Forelimb muscle (tissue), 1 donor: ENCODE measurements around the gene SECTM1. TPM values are rescaled to one million over a fixed set of nuclear protein-coding genes. Genes with fewer than 3 reads are reported as not detected.
"Not testable (repeated sequence)": the region's sequence is repeated elsewhere in the genome, so short reads cannot be mapped to it uniquely, and the experiment has no call there.

Source experiments
- DNase-seq: peaks from one replicate; pipeline ENCODE4 v3.0.0-alpha.2; 2013; ENCODE audit warnings: low read depth
- polyA plus RNA-seq: library from polyadenylated mRNA; unstranded; fragments of 120-200 nt; gene quantifications from one replicate; pipeline ENCODE4 v1.2.1, GENCODE V29; 2013; ENCODE audit not compliant: insufficient read length

The SECTM1 gene
- polyA plus RNA-seq, 1 donor = 3.3 TPM

DNA sequence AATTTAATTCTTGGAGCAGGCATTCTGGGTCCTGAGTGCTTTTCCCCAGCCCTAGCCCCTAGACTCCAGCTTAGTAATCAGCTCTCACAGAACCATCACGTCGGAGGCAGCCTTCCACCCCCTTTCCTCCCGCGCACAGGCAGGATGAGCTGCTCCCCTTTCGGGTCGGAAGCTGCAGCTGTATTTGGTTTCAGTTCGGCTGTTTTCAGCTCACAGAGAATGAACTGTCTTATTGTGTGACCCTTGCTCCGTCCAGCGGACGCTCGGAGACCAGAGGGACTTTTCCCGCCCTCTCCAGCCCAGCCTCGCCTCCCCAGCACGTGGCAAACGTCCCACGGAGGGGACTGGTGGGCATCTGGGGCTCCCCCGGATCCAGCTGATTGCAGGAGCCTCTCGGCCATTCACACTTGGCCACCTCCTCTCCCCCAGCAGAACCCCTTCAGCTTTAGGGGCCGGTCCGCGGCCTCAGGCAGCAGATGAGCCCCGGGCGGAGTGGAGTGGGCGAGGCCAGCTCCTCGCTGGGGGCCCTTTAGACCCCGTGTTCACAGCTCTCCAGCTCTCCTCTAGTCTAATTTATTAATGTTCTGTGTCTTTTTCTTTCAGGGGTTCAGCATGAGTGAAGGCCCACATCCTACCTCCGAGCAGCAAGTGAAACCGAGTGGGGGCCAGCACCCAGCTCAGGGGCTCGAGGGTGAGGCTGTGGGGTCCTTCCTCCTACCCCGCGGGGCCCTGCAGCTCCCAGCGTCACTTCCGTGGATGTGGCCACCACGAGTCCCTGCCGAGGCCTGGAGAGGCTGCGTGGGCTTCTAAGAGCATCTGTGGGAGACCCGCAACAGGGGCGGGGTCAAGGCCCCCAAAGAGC, 37.1 kb upstream of the SECTM1 start:
- no peak for DNase-seq

DNA sequence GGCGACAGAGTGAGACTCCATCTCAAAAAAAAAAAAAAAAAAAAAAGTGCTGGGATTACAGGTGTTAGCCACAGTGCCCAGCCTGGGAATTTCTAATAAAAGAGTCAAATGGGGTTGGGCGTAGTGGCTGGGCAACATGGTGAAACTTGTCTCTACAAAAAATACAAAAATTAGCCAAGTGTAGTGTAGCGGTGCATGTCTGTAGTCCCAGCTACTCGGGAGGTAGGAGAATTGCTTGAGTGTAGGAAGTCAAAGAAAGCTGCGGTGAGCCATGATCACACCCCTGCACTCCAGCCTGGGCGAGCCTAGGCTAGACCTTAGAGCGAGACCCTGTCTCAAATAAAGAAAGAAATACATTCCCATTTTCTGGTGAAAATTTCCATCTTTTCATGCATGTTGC, 35.6 kb upstream of the SECTM1 start:
- no peak for DNase-seq

DNA sequence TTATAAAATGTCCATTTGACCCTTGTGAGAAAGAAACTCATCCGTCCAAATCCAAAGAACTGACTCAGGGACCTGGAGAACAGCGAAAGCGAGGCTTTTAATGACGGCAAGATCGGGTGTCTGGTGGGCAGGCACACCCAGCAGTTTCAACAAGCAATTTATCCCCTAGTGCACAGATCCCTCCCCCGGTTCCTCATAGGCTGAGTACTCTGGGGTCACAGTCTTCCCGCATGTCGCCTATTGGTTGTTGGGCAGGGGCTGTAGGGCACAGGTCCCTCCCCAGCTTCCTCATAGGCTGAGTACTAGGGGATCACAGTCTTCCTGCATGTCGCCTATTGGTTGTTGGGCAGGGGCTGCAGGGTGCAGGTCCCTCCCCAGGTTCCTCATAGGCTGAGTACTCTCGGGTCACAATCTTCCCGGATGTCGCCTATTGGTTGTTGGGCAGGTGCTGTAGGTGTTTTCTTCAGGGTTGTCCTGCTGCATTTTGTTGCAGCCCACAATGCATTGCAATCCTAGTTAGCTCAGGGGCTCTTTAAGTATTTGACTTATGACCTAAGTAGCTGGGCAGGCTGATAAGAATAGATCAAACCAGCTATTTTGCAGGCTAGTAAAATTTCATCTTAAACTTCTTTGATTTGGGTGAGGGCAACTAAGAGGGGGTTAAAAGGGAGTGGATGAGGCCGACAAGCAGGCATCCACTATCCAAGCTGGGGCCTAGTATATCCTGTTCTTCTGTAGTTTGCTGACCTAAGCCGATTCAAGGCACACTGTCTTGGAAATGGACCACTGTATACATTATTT, 34.4 kb upstream of the SECTM1 start:
- no peak for DNase-seq

DNA sequence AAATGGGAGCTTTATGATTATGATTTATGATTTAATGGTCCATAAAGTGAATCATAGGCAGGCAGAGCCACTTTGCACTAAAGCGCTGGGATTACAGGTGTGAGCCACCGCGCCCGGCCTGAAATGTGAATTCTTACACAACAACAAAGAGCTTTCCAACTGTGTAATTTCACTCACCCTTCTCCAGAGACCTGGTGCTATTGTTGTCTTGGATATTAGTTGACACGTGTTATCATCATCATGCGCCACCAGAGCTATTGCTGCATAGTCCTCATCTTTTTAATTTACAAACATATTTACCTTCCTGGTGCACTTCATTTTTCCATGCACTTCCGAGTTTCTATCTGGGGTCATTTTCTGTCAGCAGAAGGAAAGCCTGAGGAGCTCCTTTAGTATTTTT, 33.2 kb upstream of the SECTM1 start:
- DNase-seq = no peak

DNA sequence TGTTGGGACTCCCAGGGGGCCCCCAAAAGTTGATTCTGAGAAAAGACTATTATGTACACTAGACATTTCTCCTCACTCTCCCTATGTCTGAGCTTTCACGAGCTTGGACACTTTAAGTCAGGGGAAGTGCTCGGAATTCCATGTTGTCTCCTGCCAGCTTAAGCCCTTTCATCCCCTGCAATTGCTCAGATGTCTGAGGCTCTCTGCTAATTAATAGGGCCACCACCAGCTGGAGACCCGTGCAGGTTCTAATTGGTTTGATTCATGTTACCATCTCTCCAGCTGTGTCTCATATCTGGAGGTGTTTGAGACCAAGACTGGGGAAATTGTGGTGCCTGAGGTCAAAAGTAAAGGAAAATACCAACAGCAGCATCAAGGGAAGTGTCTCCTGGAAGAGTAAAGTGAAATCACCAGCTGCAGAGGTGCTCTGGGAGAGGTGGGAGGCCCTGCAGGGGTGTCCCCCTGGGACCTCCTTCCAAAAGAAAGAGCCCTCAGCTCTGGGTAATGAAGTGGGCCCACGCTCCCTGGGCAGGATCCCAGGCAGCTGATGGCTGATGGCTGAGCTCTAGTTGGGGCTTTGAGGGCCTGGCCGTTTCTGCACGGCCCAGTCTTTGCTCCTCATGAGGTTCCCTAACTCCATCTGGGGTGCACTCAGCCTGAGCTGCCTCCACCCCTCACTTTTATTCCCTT, 32.2 kb upstream of the SECTM1 start:
- no peak for DNase-seq

DNA sequence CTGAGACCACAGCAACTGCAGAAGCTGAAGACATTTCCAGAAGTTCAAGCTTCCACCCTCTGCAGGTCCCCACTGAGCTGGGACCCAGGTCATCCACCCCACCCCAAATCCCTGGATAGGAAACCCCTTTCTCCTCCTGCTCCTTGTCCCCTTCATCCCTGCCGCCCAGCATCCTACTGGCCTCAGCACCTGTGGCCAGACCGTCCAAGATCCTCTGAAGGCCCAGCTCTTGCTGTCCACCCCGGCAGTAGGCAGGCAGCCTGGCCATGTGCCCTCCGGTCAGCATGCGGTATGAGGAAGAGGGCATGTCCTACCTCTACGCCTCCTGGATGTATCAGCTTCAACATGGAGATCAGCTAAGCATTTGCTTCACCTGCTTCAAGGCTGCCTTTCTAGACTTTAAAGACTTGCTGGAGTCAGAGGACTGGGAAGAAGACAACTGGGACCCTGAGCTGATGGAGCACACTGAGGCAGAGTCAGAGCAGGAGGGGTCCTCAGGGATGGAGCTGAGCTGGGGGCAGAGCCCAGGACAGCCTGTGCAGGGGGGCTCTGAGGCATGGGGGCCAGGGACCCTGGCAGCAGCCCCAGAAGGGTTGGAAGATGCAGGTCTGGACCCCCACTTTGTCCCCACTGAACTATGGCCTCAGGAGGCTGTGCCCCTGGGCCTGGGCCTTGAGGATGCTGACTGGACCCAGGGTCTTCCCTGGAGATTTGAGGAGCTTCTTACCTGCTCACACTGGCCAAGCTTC, 28.5 kb upstream of the SECTM1 start:
- no peak for DNase-seq

DNA sequence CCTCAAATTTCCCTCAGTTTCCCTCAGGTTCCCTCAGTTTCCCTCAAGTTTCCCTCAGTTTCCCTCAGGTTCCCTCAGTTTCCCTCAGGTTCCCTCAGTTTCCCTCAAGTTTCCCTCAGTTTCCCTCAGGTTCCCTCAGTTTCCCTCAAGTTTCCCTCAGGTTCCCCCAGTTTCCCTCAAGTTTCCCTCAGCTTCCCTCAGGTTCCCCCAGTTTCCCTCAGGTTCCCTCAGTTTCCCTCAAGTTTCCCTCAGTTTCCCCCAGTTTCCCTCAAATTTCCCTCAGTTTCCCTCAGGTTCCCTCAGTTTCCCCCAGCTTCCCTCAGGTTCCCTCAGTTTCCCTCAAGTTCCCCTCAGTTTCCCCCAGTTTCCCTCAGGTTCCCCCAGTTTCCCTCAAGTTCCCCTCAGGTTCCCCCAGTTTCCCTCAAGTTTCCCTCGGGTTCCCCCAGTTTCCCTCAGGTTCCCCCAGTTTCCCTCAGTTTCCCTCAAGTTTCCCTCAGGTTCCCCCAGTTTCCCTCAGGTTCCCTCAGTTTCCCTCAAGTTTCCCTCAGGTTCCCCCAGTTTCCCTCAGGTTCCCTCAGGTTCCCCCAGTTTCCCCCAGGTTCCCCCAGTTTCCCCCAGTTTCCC, 26.0 kb upstream of the SECTM1 start:
- DNase-seq = not testable (repeated sequence)

DNA sequence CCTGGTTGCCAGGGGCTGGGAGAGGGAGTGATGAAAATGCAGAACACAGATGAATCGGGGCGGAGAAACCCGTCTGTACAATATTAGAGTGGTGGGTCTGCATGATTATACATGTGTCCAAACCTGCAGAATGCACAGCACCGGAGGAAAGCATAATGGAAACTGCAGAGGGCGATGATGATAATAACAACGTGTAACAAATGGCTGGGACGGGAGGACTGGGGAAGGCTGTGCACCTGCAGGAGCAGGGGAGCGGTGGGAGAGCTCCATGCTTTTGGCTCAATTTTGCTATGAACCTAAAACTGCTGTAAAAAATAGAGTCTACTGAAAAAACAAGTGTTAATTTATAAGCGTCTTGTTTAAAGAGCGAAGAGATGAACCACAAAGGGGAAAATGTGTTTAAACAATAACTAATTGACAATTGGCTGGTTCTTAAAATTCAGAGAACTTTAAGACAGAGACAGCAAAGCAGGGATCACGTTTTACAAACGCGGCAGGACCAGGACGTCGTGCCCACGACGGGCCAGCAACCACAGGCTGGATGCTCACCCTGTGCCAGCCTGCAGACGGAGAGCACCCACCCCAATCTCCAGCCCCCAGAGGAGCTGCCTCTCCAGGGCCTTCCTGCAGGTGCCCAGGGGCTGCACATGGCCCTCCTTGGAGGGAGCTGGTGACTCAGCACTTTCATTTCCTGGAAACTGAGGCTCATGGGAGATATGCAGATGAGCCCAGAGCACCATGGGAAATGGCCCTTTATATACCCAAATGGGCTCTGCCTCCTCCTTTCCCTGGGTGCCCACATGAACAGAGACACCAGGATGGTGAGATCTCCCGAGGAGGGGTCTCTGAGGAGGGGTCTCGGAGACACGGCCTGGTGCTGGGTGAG, 25.1 kb upstream of the SECTM1 start, which contains the start of gene TEX19:
TEX19 (plus strand) TSS at position 783 of the 886 bp plus-strand sequence. CDS start 2,904 bp downstream, outside the sequence.
- DNase-seq = no peak

DNA sequence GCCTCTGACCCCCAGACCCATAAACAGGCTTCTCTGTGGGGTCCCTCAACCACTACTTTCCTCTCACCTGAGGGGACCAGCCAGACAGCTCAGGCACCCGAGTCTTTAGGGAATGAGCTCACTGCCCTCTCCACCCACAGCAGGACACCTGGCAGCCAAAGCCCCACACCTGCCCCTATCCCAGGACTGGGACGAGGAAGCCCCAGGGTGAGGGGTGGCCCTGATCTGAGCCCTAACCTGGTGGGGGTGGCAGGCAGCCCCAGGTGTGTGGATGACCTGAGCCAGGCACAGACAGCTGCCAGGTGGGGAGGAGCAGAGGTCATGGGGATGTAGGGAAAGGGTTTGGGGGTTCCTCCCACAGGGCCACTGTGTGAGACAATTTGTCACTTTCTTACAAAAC, 23.8 kb upstream of the SECTM1 start:
- no peak for DNase-seq

DNA sequence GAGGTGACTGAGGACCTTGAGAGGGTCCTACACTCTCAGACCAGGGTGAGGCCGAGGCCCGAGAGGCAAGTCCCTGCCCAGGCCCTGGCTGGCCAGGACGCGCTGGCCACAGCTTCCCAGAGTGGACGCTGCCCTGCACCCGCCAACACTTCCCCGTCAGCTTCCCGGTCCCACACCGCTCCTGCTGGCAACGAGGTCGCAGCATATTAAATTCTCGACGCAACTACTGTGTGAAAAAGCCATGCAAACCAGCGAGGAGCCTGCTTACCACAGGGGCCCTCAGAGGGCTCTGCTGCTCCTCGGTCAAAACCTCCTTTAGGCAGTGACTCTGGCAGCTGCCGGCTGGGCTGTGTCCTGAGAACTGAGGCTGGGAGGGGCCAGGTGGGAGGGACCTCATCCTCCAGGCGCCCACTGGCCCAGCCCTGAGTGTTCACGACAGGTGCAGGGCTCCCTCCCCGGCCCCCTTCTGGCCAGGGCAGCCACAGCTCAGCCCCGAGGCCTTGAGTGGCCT, 23.3 kb upstream of the SECTM1 start:
- DNase-seq = no peak

DNA sequence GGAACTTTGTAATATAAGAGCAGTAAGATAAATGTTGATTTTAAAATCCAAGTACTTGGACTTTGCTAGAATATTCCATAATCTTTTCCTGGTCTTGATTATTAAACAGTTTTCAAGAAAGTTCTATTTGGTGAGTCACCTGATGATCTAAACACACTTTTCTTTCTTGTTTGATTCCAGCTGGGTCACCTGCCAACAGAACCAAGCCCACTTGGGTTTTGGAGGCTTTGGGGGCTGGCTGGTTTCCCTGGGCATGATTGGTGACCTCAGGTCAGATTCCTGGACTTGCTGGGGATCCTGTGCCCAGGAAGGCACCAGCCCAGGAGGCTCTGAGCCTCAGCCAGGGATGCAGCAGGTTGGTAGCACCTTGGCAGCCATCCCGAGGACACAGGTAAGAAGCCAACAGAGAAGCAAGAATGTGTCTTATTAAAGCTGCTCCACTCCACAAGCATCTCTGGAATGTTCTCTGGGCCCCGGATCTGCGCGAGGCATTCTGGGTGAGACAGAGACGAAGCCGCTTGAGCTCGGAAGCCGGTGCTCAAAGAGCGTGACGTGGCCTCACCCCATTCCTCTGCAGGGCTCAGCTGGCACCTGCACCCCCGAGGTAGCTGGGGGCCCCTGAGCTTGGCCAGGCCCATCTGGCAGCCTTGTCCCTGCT, 22.3 kb upstream of the SECTM1 start:
- DNase-seq = no peak

DNA sequence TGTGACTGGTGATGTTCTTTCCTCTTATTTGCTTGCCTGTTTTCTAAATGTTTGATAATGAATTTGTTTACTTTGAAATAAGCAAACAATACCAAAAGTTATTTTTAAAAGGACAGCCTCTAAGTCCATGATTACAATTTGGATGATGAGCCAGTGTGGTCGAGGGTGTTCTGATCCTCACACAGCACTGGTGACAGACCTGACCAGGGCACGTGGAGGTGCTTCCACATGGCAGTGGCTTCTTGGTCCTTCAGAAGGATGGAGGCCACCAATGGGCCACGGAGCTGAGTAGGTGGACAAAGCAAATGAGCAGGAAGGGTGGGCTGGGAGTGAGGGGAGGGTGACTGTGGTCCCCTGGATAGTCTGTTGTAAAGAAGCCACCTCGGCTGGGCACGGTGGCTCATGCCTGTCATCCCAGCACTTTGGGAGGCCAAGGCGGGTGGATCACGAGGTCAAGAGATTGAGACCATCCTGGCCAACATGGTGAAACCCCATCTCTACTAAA, 21.3 kb upstream of the SECTM1 start:
- no peak for DNase-seq

DNA sequence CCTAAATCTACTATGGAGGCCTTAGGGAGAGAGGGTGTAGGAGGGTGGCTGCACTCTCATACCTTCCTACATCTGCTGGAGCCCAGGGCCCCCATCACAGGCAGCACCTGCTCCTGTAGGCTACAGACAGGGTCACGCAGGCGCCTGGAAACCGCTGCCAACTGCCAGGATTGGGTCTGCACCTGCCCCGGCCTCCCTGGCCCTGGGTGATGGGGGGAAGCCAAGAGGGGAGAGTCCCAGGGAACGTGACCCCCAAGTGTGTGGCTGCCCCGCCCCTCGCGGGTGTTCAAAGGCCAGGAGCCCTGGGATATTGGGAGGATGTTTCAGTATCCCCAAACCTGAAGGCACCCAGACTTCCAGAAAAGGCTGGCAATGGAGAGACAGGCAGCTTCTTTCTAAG, 19.9 kb upstream of the SECTM1 start:
- DNase-seq = no peak

DNA sequence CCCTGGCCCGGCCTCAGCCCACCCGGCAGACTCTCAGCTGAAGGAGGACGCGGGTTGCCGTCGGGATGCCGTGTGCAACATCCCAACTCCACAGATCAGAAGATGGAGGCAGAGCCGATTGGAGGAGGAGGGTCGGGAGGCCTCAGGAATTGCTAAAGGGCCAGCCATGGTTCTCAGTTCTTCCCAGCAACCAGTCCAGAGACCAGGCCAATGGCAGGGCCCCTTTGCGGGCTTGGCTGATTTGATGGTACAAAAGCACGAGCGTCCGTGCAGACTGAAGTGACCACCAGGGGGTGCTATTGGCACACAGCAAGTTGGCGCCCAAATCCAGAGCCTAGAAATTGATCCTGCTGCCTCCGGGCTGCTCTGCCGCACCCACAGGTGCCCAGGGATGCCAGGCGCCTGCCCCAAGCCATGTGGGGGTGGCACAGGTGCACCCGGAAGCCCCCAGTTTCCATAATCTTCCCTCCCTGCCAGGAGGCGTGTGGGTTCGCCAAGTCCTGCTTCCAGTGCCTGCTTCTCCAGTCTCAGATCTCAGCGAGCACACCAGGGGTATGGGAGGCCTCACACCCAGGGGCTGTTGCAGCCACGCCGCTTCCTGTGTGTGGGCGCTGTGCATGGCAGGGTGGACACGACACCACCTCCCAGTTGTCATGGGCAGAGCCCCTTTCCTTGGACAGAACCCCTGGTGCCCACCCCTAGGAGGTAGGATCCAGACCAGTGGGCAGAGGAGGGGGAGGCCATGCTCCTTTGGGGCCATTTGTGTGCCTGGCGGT, 18.3 kb upstream of the SECTM1 start:
- peak; percentile 65 for DNase-seq

DNA sequence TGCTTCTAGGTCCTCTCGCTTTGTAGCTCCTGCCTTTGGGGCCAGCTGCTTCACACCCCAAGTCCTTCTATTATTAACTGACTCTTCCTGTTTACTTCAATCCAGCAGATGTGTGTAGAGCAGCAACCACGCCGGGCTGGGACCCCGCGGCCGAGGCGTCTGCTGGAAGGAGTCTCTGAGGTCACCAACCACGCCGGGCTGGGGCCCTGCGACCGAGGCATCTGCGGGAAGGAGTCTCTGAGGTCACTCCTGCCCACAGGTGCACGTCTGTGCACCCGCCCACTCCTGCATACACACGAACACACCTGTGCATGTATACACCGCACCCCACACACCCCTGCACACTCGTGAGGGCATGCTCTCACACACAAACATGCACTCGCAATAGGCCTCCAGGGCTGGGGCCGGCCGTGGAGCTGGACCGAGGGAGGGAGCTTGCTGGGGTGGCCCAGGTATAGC, 17.7 kb upstream of the SECTM1 start:
- DNase-seq = no peak

DNA sequence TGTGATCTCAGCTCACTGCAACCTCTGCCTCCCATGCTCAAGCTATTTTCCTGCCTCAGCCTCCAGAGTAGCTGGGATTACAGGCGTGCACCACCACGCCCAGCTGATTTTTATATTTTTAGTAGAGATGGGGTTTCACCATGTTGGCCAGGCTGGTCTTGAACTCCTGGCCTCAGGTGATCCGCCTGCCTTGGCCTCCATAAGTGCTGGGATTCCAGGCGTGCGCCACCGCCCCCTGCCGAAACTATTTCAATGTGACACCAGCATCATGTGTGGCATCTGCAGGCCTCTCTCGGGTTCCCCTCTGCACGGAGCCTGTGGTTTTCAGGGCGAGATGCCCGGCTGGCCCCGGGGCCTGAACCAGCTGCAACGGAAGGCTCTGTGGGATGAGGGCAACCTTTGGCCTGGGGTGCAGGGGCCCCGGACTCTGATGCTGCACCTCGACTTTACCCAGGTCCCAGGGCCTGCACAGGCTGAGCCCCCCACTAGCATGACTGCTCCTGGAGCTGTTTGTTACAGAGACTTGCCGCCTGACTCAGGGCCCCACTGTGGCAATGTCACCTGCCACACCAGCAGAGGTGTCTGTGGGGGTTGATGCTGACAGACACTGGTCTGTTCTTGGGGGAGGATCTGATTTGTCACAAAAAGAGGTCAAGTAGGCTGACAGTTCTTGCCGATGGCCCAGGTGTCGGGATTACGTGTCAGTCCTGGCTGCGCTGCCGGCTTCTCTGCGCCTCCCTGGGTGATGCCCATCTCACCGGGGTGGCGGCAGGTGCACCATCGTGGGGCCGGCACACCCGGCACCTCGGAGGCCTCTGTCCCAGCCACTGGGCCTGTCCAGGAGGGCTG, 16.8 kb upstream of the SECTM1 start:
- DNase-seq = no peak

DNA sequence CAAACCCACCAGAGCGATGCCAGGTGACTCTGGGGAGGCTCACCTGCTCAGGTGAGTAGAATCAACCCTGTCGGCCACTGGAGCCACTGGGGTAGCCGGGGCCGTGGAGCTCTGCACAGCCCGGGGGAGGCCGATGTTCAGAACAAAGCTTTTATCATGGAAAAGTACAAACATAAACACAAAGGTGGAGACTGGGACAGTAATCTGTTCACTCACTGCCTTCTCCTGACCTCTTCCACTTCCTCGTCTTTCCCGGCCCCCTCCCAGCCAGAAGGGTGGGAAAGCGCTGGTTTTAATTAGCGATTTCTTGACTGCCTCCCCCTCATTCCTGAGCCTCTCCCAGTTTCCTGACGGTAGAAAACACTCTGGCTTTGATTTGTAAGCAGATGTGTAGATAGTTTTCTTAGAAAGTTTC, 15.7 kb upstream of the SECTM1 start:
- no peak for DNase-seq
